Endothelial cell of umbilical vein (primary cell): ENCODE data around the gene GTF2H1.

Experiments
- CTCF ChIP-seq, 2 donors: IDR thresholded peaks; 1 replicate in 1 of 2; 2 replicates in 1 of 2; pipeline ENCODE4 v1.5.1; 2011; ENCODE audit warnings: low read length in 2 of 2, mild to moderate bottlenecking in 2 of 2, moderate library complexity in 2 of 2, control low read depth in 1 of 2, inconsistent platforms in 1 of 2, low read depth in 1 of 2; ENCODE audit not compliant: insufficient read depth in 1 of 2; ENCODE audit errors: extremely low read depth in 1 of 2
- EZH2 ChIP-seq: IDR thresholded peaks from 2 replicates; pipeline ENCODE4 v1.6.1; 2012; ENCODE audit warnings: borderline replicate concordance, low read depth, mild to moderate bottlenecking, moderate library complexity, low read length, inconsistent platforms; ENCODE audit not compliant: severe bottlenecking
- POLR2AphosphoS5 ChIP-seq: IDR thresholded peaks from 2 replicates; pipeline ENCODE4 v1.6.1; 2012; ENCODE audit warnings: low read depth, mild to moderate bottlenecking, control low read depth, low read length, moderate library complexity; ENCODE audit not compliant: insufficient read depth

DNA sequence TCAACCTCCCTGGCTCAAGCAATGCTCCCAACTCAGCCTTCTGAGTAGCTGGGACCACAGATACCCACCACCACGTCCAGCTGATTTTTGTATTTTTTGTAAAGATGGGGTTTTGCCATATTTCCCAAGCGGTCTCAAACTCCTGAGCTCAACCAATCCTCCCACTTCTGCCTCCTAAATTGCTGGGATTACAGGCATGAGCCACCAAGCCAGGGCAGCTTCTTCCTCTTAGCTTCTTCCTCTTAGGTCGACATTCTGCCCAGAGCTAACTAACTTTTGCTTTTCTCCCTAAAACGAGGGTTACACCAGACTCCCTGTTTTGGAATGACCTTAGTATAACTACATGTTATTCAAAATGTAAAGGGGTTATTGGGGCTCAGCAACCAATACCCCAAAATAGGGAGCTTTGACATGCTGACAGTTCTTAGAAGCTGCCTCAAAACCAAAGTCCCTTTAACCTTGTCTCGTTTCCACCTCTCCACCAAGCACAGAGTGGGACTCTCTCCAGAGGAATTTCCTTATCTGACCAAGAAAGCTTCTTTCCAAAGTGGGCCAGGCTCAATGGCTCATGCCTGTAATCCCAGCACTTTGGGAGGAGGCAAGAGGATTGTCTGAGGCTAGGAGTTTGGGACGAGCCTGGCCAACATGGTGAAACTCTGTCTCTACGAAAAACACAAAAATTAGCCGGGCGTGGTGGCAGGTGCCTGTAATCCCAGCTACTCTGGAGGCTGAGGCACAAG, 7.4 kb upstream of the GTF2H1 start:
- TF ChIP-seq EZH2 (no peak), POLR2AphosphoS5 (no peak), CTCF (IDR thresholded peaks at IDR 0.05; ENCODE audit: extremely low read depth in 1 of 2, insufficient read depth in 1 of 2, low read depth in 1 of 2, low read length in 2 of 2) (no peak)
